ENCODE results near the gene EFCAB10. TPM values are rescaled to one million over a fixed set of nuclear protein-coding genes. Genes with fewer than 3 reads are reported as not detected.
A peak's percentile ranks its signal among the peaks of the same experiment; 100 is the strongest.

The EFCAB10 gene
- total and polyA plus RNA-seq, 2 of the 13 experiments (the other 11 are each of a cell fraction or from before 2014, with no cell fraction given), result 0.40 TPM; not detected in 1

DNA sequence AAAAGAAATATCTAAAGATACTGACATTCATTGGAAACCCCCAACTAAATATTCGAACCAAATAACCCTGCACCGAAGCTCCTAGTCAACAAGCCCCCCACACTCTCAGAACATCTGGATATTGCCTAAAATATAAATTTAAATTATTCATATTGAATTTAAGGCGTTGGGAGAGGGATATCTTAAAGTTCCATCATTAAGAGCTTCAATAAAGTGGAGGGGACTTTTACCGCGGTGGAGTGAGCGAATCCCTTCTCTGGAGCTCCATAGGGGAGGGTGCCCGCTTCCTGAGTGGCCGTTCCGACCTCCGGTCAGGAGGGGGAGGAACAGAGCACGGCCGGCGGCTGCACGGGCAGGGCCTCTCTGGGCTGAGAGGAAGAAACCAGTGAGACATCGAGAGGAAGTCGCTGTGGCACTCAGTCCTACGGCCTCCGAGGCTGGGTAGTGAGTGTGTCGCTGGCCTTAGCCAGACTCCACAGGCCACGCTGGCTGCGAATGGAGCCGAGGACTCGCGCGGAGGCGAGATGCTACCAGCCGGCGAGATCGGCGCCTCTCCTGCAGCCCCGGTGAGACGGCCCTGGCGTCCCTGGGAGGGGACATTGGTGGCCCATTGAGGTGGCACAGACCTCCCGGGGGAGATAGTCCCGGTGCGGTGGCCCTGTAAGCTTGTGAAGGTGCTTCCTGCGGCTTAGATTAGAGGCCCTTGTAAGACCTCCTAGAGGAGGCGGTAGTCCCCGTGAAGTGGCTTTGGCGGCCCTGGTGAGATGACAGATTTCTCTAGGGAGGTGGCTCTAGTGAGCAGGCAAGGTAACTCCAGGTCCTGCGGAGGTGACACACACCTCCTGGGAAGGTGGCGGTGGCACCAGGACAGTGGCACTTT is 49.3 kb downstream of the EFCAB10 start, which contains the start of gene RINT1 (continued):
- TF ChIP-seq, protein P1, sequence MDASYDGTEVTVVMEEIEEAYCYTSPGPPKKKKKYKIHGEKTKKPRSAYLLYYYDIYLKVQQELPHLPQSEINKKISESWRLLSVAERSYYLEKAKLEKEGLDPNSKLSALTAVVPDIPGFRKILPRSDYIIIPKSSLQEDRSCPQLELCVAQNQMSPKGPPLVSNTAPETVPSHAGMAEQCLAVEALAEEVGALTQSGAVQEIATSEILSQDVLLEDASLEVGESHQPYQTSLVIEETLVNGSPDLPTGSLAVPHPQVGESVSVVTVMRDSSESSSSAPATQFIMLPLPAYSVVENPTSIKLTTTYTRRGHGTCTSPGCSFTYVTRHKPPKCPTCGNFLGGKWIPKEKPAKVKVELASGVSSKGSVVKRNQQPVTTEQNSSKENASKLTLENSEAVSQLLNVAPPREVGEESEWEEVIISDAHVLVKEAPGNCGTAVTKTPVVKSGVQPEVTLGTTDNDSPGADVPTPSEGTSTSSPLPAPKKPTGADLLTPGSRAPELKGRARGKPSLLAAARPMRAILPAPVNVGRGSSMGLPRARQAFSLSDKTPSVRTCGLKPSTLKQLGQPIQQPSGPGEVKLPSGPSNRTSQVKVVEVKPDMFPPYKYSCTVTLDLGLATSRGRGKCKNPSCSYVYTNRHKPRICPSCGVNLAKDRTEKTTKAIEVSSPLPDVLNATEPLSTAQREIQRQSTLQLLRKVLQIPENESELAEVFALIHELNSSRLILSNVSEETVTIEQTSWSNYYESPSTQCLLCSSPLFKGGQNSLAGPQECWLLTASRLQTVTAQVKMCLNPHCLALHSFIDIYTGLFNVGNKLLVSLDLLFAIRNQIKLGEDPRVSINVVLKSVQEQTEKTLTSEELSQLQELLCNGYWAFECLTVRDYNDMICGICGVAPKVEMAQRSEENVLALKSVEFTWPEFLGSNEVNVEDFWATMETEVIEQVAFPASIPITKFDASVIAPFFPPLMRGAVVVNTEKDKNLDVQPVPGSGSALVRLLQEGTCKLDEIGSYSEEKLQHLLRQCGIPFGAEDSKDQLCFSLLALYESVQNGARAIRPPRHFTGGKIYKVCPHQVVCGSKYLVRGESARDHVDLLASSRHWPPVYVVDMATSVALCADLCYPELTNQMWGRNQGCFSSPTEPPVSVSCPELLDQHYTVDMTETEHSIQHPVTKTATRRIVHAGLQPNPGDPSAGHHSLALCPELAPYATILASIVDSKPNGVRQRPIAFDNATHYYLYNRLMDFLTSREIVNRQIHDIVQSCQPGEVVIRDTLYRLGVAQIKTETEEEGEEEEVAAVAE (CRISPR knock-in tag; IDR thresholded peaks at IDR 0.05; ENCODE audit: borderline replicate concordance), result peak; percentile 49; the same call in 1 of the 2 replicates
- peak; percentile 73; the same call in 1 of the 2 replicates for TF ChIP-seq DNMT1 (CRISPR knock-in tag; IDR thresholded peaks at IDR 0.05)
- no peak for TF ChIP-seq PAF1 (CRISPR knock-in tag; IDR thresholded peaks at IDR 0.05)
- TF ChIP-seq, protein P2, sequence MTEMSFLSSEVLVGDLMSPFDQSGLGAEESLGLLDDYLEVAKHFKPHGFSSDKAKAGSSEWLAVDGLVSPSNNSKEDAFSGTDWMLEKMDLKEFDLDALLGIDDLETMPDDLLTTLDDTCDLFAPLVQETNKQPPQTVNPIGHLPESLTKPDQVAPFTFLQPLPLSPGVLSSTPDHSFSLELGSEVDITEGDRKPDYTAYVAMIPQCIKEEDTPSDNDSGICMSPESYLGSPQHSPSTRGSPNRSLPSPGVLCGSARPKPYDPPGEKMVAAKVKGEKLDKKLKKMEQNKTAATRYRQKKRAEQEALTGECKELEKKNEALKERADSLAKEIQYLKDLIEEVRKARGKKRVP (CRISPR knock-in tag; IDR thresholded peaks at IDR 0.05), result peak in 1 of 2 experiments; percentile 60; a peak in 1 of 4 replicates
- peak; percentile 61 for TF ChIP-seq FOSL2 (CRISPR knock-in tag; IDR thresholded peaks at IDR 0.05)
- 0 out of 4 replicates have a peak, but pooled peaks of 1 of the 2 experiments have one; percentile 32 for TF ChIP-seq EP300 (IDR thresholded peaks at IDR 0.05; ENCODE audit: low read depth in 2 of 2, low read length in 2 of 2)
- peak; percentile 51 for TF ChIP-seq EP300 (CRISPR knock-in tag; IDR thresholded peaks at IDR 0.05; ENCODE audit: borderline replicate concordance)
- peak; percentile 56; the same call in 1 of the 2 replicates for TF ChIP-seq ZNF20 (CRISPR knock-in tag; IDR thresholded peaks at IDR 0.05)
- TF ChIP-seq TSC22D2 (CRISPR knock-in tag; IDR thresholded peaks at IDR 0.05; ENCODE audit: borderline replicate concordance), result peak; percentile 69; the same call in 1 of the 2 replicates
- TF ChIP-seq ZNF547 (CRISPR knock-in tag; IDR thresholded peaks at IDR 0.05), result peak; percentile 90
- no peak; the same call in 1 of the 2 replicates for TF ChIP-seq NFYB (CRISPR knock-in tag; IDR thresholded peaks at IDR 0.05)
- TF ChIP-seq MTA1 (CRISPR knock-in tag; IDR thresholded peaks at IDR 0.05; ENCODE audit: borderline replicate concordance), result peak; percentile 85; the same call in 1 of the 2 replicates
- peak; percentile 78; the same call in 1 of the 2 replicates for TF ChIP-seq BRD4 (CRISPR knock-in tag; IDR thresholded peaks at IDR 0.05)
- TF ChIP-seq, protein P3, sequence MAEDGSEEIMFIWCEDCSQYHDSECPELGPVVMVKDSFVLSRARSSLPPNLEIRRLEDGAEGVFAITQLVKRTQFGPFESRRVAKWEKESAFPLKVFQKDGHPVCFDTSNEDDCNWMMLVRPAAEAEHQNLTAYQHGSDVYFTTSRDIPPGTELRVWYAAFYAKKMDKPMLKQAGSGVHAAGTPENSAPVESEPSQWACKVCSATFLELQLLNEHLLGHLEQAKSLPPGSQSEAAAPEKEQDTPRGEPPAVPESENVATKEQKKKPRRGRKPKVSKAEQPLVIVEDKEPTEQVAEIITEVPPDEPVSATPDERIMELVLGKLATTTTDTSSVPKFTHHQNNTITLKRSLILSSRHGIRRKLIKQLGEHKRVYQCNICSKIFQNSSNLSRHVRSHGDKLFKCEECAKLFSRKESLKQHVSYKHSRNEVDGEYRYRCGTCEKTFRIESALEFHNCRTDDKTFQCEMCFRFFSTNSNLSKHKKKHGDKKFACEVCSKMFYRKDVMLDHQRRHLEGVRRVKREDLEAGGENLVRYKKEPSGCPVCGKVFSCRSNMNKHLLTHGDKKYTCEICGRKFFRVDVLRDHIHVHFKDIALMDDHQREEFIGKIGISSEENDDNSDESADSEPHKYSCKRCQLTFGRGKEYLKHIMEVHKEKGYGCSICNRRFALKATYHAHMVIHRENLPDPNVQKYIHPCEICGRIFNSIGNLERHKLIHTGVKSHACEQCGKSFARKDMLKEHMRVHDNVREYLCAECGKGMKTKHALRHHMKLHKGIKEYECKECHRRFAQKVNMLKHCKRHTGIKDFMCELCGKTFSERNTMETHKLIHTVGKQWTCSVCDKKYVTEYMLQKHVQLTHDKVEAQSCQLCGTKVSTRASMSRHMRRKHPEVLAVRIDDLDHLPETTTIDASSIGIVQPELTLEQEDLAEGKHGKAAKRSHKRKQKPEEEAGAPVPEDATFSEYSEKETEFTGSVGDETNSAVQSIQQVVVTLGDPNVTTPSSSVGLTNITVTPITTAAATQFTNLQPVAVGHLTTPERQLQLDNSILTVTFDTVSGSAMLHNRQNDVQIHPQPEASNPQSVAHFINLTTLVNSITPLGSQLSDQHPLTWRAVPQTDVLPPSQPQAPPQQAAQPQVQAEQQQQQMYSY (CRISPR knock-in tag; IDR thresholded peaks at IDR 0.05), result no peak
- TF ChIP-seq, protein P4, sequence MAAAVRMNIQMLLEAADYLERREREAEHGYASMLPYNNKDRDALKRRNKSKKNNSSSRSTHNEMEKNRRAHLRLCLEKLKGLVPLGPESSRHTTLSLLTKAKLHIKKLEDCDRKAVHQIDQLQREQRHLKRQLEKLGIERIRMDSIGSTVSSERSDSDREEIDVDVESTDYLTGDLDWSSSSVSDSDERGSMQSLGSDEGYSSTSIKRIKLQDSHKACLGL (CRISPR knock-in tag; IDR thresholded peaks at IDR 0.05), result peak; percentile 82
- peak; percentile 86; the same call in 1 of the 2 replicates for TF ChIP-seq ZNF737 (CRISPR knock-in tag; IDR thresholded peaks at IDR 0.05; ENCODE audit: borderline replicate concordance)
- TF ChIP-seq ZC3H4 (CRISPR knock-in tag; IDR thresholded peaks at IDR 0.05; ENCODE audit: borderline replicate concordance), result 0 out of 2 replicates have a peak, but pooled peaks have one; percentile 46
